PC-3 (cell line): ENCODE data around the gene VPS35L. TPM values are rescaled to one million over a fixed set of nuclear protein-coding genes. Genes with fewer than 3 reads are reported as not detected.
A peak's percentile ranks its signal among the peaks of the same experiment; 100 is the strongest.

ENCODE experiments used
- ATAC-seq: fragments of 200-7000 bp; cut with Tn5 transposase; 2 replicates; pipeline ENCODE4 v1.9.1; 2020; ENCODE audit warnings: mild to moderate bottlenecking, moderate library complexity
- BruUV-seq: library from RNA; stranded (reverse); fragments of 400-500 nt; replicated peaks from 2 replicates; lab custom pipeline; 2021; lab: Mats Ljungman, UMichigan
- CTCF ChIA-PET: fragments of 300-600 bp; sonication (Branson Sonifier 250); formaldehyde crosslinking; loops from one replicate; lab custom pipeline; 2022; ENCODE audit warnings: antibody characterized with exemption; lab: Charles Lee
- POLR2A ChIA-PET: fragments of 300-600 bp; sonication (Branson Sonifier 250); formaldehyde crosslinking; loops from one replicate; lab custom pipeline; 2022; ENCODE audit warnings: antibody characterized with exemption; ENCODE audit not compliant: unreplicated experiment; lab: Charles Lee
- DNase-seq: peaks from one replicate; pipeline ENCODE4 v3.0.0-alpha.2; 2015
- H2AFZ ChIP-seq: fragments of 300-600 bp; sonication (generic); 2 replicates; pipeline ENCODE4 v1.6.0; 2016; ENCODE audit warnings: antibody characterized with exemption, low read length
- H3F3A ChIP-seq: fragments of 300-600 bp; sonication (generic); one replicate; pipeline ENCODE4 v1.6.0; 2017; ENCODE audit warnings: antibody characterized with exemption, low read length, control low read depth, mild to moderate bottlenecking; ENCODE audit not compliant: unreplicated experiment
- H3K27ac ChIP-seq: fragments of 300-600 bp; sonication (generic); 2 replicates; pipeline ENCODE4 v1.5.1; 2016; ENCODE audit warnings: mild to moderate bottlenecking, low read length
- H3K27me3 ChIP-seq: fragments of 300-600 bp; sonication (generic); 2 replicates; pipeline ENCODE4 v1.6.1; 2016; ENCODE audit warnings: low read length, mixed read lengths
- H3K36me3 ChIP-seq: fragments of 300-600 bp; sonication (generic); 2 replicates; pipeline ENCODE4 v1.6.1; 2016; ENCODE audit warnings: low read depth, mixed run types, low read length, mixed read lengths
- H3K4me1 ChIP-seq: fragments of 300-600 bp; sonication (generic); 2 replicates; pipeline ENCODE4 v1.5.1; 2016; ENCODE audit warnings: low read length; ENCODE audit not compliant: insufficient read depth
- H3K4me2 ChIP-seq: fragments of 300-600 bp; sonication (generic); 2 replicates; pipeline ENCODE4 v1.6.0; 2016; ENCODE audit warnings: low read length
- H3K4me3 ChIP-seq: fragments of 300-600 bp; sonication (generic); 2 replicates; pipeline ENCODE4 v1.5.1; 2016; ENCODE audit warnings: mild to moderate bottlenecking, low read length, mixed read lengths
- H3K79me2 ChIP-seq: fragments of 300-600 bp; sonication (generic); 2 replicates; pipeline ENCODE4 v1.6.1; 2017; ENCODE audit warnings: low read length, mixed read lengths
- H3K9ac ChIP-seq: fragments of 300-600 bp; sonication (generic); 2 replicates; pipeline ENCODE4 v1.6.0; 2016; ENCODE audit warnings: mild to moderate bottlenecking, low read length
- H3K9me2 ChIP-seq: fragments of 300-600 bp; sonication (generic); replicated peaks from 2 replicates; pipeline ENCODE4 v1.6.1; 2016; ENCODE audit warnings: mixed run types, low read length, mixed read lengths
- H3K9me3 ChIP-seq: fragments of 300-600 bp; sonication (generic); 2 replicates; pipeline ENCODE4 v1.6.1; 2016; ENCODE audit warnings: low read length, mixed read lengths
- H4K20me1 ChIP-seq: fragments of 300-600 bp; sonication (generic); 2 replicates; pipeline ENCODE4 v1.6.1; 2016; ENCODE audit warnings: low read length, mixed read lengths
- CTCF ChIP-seq: fragments of 300-600 bp; sonication (generic); conservative IDR thresholded peaks from 2 replicates; pipeline ENCODE4 v1.5.1; 2017; ENCODE audit warnings: antibody characterized with exemption, low read depth, mild to moderate bottlenecking, low read length
- EZH2phosphoT487 ChIP-seq: fragments of 300-600 bp; sonication (generic); IDR thresholded peaks from 2 replicates; pipeline ENCODE4 v1.6.1; 2018; ENCODE audit warnings: mild to moderate bottlenecking, antibody characterized with exemption, low read length, borderline replicate concordance
- intact Hi-C: fragments of 100-400 bp; cut with micrococcal nuclease; formaldehyde crosslinking; loops from 2 replicates; pipeline ENCODE4 v1.9.0; 2023
- total RNA-seq: library from RNA; depleted of rRNA; stranded (reverse); fragments of >200 nt; gene quantifications from 2 replicates; pipeline ENCODE4 v1.2.3, GENCODE V29; 2014

Gene VPS35L
- total RNA-seq, 1 experiment from 2014 or later: 2.9 TPM

GRCh38 chr16:19659554-19659953, 104.1 kb downstream of the VPS35L start:
- no peaks in the 10 kb centered on the region for H3K9me3 ChIP-seq
- no peaks in the 10 kb centered on the region for H3K27me3 ChIP-seq
- ChIA-PET POLR2A (no interaction called here), CTCF (no interaction called here)
- no peak overlapping the region for H3K4me3 ChIP-seq
- no peak overlapping the region for H3K4me2 ChIP-seq
- H3K9me2 ChIP-seq: no peaks in the 10 kb centered on the region
- intact Hi-C loops: no loop called here
- no peak for DNase-seq
- ATAC-seq: no peak
- BruUV-seq: no TSS peak
- H3F3A ChIP-seq: no peaks in the 10 kb centered on the region
- H3K4me1 ChIP-seq: no peaks in the 10 kb centered on the region
- H3K36me3 ChIP-seq: no peaks in the 10 kb centered on the region
- H3K27ac ChIP-seq: no peak overlapping the region
- no peak overlapping the region for H3K9ac ChIP-seq
- H4K20me1 ChIP-seq: no peaks in the 10 kb centered on the region
- no peaks in the 10 kb centered on the region for H3K79me2 ChIP-seq
- TF ChIP-seq EZH2phosphoT487 (no peak), CTCF (peak; percentile 31; the same call in 1 of the 2 replicates)
- H2AFZ ChIP-seq: no peak overlapping the region

DNA sequence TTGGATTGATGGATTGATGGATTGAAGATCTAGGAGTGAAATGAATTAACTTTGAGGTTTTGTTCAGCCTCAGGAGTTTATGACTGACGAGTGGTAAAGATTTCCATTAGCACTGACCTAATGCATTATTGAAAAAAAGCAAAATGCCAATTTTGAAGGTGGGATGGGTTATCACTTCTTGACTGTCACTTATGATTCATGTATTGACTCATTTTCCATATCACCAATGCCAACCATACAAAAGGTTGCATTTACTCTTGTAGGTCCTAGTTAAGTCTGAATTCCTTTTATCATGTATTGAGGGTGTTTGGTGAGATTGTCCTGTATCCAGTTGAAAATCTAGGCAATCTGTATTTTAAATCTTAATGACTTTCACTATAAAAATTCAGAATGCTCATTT, 104.9 kb downstream of the VPS35L start:
- H3F3A ChIP-seq: no peaks in the 10 kb centered on the region
- H3K9me3 ChIP-seq: no peaks in the 10 kb centered on the region
- intact Hi-C loops: no loop called here
- no peak overlapping the region for H3K4me3 ChIP-seq
- H3K36me3 ChIP-seq: no peaks in the 10 kb centered on the region
- ChIA-PET POLR2A (no interaction called here), CTCF (no interaction called here)
- TF ChIP-seq CTCF (no peak), EZH2phosphoT487 (no peak)
- no peak for ATAC-seq
- H3K27ac ChIP-seq: no peak overlapping the region
- H3K27me3 ChIP-seq: no peaks in the 10 kb centered on the region
- H3K9ac ChIP-seq: no peak overlapping the region
- H4K20me1 ChIP-seq: no peaks in the 10 kb centered on the region
- H3K4me2 ChIP-seq: no peak overlapping the region
- peak; percentile 1 for DNase-seq
- no peaks in the 10 kb centered on the region for H3K9me2 ChIP-seq
- no peaks in the 10 kb centered on the region for H3K79me2 ChIP-seq
- H2AFZ ChIP-seq: no peak overlapping the region
- BruUV-seq: no TSS peak
- no peaks in the 10 kb centered on the region for H3K4me1 ChIP-seq

- no TSS peak for BruUV-seq
- DNase-seq (no peak), ATAC-seq (no peak)
- intact Hi-C loops: no loop called here
- H3K9me2 ChIP-seq: no peaks in the 10 kb centered on the region
- TF ChIP-seq EZH2phosphoT487: no peak
- H3K79me2 ChIP-seq: no peaks in the 10 kb centered on the region
- no peak overlapping the region for H3K27ac ChIP-seq
- ChIA-PET CTCF (no interaction called here), POLR2A (no interaction called here)
- no peak overlapping the region for H3K4me3 ChIP-seq
- H3K4me2 ChIP-seq: no peak overlapping the region
- no peak overlapping the region for H3K9ac ChIP-seq
- no peaks in the 10 kb centered on the region for H3K9me3 ChIP-seq
- H3K27me3 ChIP-seq: no peaks in the 10 kb centered on the region
- no peaks in the 10 kb centered on the region for H4K20me1 ChIP-seq
- H2AFZ ChIP-seq: no peak overlapping the region
- no peaks in the 10 kb centered on the region for H3K36me3 ChIP-seq
- no peaks in the 10 kb centered on the region for H3F3A ChIP-seq
- no peaks in the 10 kb centered on the region for H3K4me1 ChIP-seq
Observed at GRCh38 chr16:19662351-19662750, 106.8 kb downstream of the VPS35L start.
